Gastroesophageal sphincter (tissue), 4 donors: Measurements from ENCODE around the gene TCAF1. TPM values are rescaled to one million over a fixed set of nuclear protein-coding genes. Genes with fewer than 3 reads are reported as not detected.

Experiments
- total RNA-seq, 4 donors: library from RNA; depleted of rRNA; stranded (reverse); fragments of >200 nt; gene quantifications; one replicate each; pipeline ENCODE4 v1.1.0, GENCODE V29; 2016

The TCAF1 gene
- total RNA-seq, 4 donors from 2014 or later, result 34.7 to 66.7 (median 57.7) TPM

Other genes with a start within 250 kb of the TCAF1 start
- gene CTAGE6, start 144.5 kb downstream of the TCAF1 start, total RNA-seq, result 1 to 10 TPM in 1 of 4 donors, under 1 TPM in 1, not detected in 2; 0.94 to 1.1 TPM
- not detected for gene OR2F2, start 33.1 kb upstream of the TCAF1 start, total RNA-seq
- not detected for gene OR2F1, start 52.7 kb upstream of the TCAF1 start, total RNA-seq
- gene OR6B1, start 98.1 kb upstream of the TCAF1 start, total RNA-seq, result not detected
- gene OR2A5, start 146.8 kb upstream of the TCAF1 start, total RNA-seq, result not detected
- not detected for gene OR2A25, start 167.6 kb upstream of the TCAF1 start, total RNA-seq
- gene OR2A12, start 184.1 kb upstream of the TCAF1 start, total RNA-seq, result not detected
- not detected for gene OR2A2, start 207.4 kb upstream of the TCAF1 start, total RNA-seq
- not detected for gene OR2A14, start 221.0 kb upstream of the TCAF1 start, total RNA-seq